ENCODE data around the gene CEP95.

Gene CEP95

DNA sequence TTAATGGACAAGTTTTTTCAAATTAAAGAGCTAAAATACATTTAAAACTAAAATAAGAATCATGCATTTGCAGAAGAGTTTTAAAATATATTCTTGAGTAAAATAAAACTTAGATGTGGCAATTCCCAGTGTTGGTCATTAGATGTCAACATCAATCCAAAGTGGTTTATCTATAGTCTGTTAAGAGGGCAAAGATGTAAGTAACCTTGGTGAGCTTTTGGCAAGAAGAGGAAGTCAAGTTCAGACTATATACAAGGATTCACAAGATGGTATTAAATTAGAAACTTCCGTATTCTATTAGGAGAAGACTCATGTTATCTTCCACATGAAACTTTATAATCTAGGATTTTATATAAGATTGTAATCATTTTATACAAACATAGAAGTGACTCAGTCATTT, 73.1 kb downstream of the CEP95 start:
- no peak for DNase-seq

DNA sequence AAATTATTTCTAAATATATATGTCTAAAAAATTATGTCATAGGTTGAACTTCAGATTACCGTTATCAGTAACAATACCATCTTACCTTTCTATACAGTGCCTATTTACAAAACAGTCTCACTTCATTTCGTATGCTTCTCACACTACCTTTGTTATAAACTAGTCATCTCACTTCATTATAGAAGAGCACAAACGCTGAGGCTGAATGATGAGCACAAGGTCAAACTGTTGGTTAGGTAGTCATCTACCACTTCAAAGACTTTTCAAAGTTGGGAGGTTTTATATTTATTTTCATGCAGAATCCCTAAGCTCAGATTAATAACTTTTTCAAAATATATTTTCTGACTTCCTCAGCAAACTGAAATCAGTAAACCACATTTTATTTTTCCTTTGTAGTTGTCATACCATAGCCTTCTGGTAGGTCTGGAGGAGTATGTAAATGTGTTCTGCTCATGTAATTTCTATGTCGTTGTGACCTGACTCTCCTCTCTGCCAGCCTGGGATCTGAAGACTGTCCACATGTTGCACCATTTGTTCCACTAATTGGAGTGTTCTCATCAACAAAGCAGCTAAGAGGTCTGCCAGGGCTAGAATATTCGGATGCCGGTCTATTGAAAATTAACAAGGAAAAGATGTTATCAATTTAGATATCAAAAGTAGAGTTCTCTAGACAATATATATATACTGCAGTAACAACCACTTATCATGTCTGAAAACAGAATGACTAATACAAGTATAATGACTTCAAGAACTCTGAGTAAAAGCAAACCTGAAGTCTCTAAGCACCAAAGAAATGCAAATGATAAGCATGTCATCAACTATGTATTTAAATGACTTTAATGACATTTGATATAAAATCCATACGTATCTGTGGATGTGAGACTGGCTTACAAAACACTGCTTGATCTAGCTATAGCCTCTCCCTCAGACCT, 73.9 kb downstream of the CEP95 start:
- peak in 1 of 2 donors; percentile 4 for DNase-seq

DNA sequence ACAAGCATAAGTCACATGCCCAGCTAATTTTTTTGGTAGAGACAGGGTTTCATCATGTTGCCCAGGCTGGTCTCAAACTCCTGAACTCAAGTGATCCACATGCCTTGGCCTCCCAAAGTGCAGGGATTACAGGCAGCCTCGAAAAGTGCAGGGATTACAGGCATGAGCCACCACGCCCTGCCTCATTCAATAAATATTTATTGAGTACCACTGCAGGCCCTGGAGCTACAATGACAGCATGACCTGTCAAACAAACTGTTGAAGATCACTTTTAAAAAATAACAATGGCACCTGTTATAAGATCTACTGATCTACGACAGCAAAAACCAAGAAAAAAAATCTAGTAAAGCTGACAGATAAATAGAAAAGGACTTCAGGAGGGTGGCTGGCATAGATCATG, 76.3 kb downstream of the CEP95 start:
- no peak for DNase-seq

DNA sequence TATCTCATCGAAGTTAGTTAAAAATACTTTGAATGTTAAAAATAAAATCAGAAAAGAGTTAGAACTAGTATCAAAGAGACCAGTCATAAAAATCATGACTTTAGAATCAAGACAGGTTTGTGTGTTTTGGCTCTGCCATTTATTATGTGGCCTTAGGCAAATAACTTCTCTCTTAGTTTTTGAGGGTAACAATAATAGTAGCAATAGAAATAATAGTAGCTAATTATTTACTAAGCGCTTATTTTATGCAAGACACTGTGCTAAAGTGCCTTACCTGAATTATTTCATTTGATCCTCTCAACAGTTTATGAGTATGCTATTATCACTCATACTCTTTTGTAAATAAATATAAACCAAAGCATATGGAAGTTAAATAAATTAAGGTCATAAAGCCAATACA, 78.4 kb downstream of the CEP95 start:
- DNase-seq, result no peak

Data from stimulated activated CD4-positive, alpha-beta T cell treated with anti-CD3 and anti-CD28 coated beads, Interleukin-2, amount 100 ng/mL, for 24 hours (primary cell).